Dermis microvascular lymphatic vessel endothelial cell (primary cell): ENCODE data around the gene SLC38A10. TPM values are rescaled to one million over a fixed set of nuclear protein-coding genes. Genes with fewer than 3 reads are reported as not detected.
"Not testable (repeated sequence)": the region's sequence is repeated elsewhere in the genome, so short reads cannot be mapped to it uniquely, and the experiment has no call there.

Experiments
- DNase-seq, 2 donors: peaks; one replicate each; pipeline versions ENCODE4 v3.0.0 to v3.0.0-alpha.2; 2010; ENCODE audit warnings: low read depth in 2 of 2
- total RNA-seq: library from RNA; depleted of rRNA; stranded (reverse); fragments of >200 nt; gene quantifications from 2 replicates; pipeline ENCODE4 v1.2.1, GENCODE V29; 2014

Gene SLC38A10
- total RNA-seq, 1 donor from 2014 or later = 42.2 TPM

- DNase-seq = no peak
These were observed 63.1 kb downstream of the SLC38A10 start for GRCh38 chr17:81231766-81232581.

DNA sequence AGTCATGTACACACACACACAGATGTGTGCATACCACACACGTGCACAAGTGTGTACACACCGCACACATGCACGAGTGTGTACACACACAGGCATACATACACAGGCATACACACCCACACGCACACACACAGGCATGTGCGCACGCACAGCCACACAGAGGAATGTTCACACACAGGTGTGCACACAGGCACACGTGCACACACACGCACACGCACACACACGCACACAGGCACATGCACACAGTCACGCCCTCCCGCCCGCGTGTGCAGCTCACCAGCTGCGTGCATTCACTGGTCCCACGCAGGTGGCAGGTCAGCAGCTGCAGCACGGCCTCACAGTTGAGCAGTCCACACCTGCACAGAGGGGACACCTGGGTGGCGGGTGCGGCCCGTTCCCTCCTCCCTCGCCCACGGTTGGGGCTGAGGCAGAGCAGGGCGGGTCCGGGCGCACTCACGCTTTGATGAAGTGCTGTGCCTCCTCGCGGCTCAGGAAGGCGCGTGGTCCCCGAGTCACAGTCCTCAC lies 63.9 kb downstream of the SLC38A10 start:
- DNase-seq = no peak

DNA sequence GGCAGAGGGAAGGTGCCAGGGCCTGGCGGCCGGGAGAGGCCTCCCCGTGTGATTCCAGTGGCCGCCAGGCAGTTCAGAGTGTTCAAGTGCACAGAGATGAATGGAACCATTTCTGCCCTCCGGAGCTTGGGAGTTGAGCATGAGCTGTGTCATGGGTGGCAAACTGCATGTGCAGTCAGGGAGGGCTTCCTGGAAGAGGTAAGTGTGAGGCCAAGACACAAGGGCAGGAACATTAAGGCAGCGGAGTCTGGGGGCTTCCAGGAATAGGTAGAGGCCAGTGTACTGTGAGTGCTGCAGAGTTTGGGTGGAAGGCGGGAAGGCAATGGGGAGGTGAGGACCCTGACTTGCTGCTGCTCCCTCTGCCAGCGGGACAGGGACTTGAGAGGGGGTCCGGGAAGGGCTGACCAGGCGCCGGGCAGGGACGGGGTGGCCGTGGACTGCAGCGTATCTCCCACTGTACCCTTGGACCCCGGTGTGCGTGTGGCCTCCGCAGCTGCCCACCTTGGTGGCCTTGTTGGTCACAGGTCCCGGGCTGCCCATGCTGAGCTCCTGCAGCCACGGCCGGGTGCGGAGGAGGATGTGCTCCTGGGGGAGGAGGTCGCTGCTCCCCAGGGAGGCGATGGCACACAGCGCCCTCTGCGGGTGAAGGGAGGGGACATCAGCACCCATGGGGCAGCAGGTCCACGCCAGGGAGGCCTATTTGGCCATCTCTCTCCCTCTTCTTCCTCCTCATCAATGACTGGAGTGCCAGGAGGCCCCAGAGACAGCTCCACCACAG lies 64.9 kb downstream of the SLC38A10 start:
- DNase-seq = no peak

DNA sequence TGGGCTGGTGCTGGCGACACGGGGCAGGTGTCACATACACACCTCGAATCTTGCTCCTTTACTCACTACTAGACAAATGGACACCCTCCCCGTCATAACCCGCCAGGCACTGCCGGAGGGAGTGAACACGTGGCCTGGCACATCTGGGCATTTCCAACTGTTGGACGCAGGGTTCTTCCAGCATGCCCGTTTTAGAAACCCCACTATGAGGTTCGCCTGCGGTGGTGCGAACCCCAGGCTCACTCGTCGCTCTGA lies 65.5 kb downstream of the SLC38A10 start:
- DNase-seq = no peak

- no peak for DNase-seq
These were observed 66.1 kb downstream of the SLC38A10 start for GRCh38 chr17:81228834-81229665.

DNA sequence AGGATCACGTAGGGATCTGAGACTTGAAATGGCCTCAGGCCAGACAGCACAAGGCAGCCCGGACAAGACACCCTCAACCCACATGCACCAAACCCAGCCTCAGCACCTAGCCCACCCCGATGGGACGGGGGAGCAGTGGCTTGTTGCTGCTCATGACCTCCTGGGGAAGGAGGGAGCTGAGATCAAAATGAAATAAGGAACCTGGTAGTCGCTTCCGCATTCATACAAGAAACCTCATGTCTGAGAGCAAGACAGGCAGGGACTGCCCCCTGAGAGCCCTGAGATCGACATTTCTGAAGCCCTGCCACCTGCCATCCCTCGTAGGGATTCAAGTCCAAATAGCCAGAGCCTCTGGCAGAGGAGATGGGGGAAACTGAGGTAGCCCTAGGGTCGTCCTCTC lies 66.7 kb downstream of the SLC38A10 start:
- DNase-seq = no peak

DNA sequence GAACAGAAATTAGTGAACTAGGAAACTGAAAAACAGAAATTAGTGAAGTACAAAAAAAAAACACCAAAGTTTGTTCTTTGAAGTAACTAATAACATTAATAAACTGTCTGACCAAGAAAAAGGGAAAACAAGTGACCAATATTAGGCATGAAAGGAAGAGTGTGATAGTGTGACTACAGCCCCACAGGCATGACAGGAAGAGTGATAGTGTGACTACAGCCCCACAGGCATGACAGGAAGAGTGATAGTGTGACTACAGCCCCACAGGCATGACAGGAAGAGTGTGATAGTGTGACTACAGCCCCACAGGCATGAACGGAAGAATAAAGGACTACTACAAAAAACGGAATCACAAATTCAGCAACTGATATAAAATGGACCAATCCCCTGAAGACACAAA lies 67.5 kb downstream of the SLC38A10 start:
- DNase-seq = not testable (repeated sequence)

DNA sequence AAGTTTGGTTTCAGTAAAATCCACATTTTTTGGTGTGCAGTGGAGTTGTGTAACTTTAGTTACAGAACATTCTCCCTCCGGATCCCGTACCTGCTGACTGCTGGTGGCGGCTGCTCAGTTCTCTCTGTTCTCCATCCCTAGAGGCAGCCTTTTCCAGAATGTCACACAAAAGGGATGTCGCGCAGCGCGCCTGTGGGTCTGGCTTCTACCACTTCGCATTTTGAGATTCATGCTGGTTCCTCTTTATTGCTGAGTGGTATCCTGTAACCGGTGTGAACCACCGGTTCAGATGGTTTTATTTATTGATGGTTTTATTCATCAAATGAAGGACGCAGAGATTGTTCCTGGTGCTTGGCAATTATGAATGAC lies 71.4 kb downstream of the SLC38A10 start:
- DNase-seq = no peak

- peak; percentile 94 to 99 for DNase-seq
These were observed 72.0 kb downstream of the SLC38A10 start, which contains the start of gene CEP131 for GRCh38 chr17:81222906-81223761. TSS of gene CEP131 (minus strand) at chr17:81222965. CDS start at chr17:81220056, 2,909 bp downstream.

DNA sequence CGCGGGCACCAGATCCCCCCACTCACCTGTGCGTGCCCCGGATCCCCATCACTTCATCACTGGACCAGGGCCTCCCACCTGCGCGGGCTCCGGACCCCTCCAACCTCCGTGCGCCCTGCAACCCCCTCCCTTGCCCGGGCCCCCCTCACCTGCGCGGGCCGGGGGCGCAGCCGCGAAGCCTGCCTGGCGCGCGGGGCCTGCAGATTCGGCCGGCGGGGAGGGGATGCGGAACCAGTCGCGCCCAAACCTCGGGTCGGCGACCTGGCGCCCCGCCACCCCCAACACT lies 72.5 kb downstream of the SLC38A10 start:
- no peak for DNase-seq

GRCh38 chr17:81221842-81222619 lies 73.1 kb downstream of the SLC38A10 start:
- no peak for DNase-seq

- DNase-seq = no peak
These were observed 73.7 kb downstream of the SLC38A10 start for GRCh38 chr17:81221371-81221841.

- DNase-seq = no peak
These were observed 75.5 kb downstream of the SLC38A10 start for GRCh38 chr17:81219476-81220180.

DNA sequence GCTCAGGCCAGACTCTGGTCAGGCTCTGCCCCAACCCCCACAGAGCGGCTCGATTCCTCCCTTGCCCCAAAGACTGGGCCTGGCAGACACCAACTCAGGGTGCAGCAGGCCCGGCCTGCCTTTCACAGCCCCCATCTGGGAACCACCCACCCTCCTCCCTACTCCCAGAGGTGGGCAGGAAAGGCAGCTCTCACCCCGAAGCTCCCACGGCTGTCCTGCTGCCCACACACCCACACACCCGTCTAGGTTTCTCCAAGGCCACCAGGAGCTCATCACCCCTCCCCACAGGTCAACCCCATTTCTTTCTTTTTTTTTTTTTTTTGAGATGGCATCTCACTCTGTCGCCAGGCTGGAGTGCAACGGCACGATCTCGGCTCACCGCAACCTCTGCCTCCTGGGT lies 76.1 kb downstream of the SLC38A10 start:
- DNase-seq = no peak

- no peak for DNase-seq
These were observed 76.6 kb downstream of the SLC38A10 start for GRCh38 chr17:81218459-81218858.

DNA sequence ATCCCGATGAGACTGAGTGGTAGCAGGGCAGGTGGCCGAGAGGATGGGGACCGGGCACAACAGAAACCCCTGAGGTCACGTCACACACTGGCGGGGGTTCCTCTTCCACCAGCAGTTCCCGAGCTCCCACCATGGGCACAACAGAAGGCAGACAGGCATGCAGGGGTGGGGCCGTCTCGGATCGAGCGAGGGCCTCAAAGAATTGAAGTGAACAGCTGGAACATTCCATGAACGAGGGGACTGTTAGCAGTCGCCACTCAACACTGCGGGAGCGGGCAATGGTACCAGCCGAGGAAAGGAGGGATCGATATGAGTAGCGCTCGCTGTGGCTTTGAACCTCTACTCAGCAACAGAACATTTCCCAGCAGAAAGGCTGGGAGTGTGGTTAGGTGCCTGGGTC lies 77.6 kb downstream of the SLC38A10 start:
- DNase-seq = no peak

DNA sequence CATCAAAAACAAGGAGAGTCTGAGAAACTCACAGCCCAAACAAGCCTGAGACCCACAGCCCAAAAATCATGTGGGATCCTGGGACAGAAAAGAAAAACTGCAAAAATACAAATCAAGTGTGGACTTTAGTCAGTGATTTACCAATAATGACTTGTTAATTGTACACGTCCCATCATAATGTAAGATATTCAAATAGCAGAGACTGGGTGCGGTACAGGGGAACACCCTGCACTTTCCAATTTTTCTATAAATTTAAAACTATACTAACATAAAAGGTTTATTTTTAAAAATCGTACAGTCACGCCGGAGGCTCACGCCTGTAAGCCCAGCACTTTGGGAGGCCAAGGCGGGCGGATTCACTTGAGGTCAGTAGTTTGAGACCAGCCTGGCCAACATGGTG lies 81.1 kb downstream of the SLC38A10 start:
- no peak for DNase-seq

DNA sequence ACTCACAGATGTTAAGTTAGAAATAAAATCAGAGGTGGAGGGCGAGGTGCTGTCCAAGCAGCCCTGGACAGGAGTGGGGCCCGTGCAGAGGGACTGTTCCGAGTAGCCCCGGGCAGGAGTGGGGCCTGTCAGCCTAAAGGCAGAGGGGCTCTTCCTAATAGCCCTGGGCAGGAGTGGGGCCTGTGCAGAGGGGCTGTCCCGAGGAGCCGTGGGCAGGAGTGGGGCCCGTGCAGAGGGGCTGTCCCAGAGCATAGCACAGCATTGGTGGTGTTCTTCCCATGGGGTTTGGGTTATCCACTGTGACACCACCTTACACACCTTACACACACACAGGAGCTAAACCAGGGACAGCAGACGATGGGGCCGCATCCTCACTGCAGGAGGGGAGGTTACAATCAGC lies 82.7 kb downstream of the SLC38A10 start:
- no peak for DNase-seq

DNA sequence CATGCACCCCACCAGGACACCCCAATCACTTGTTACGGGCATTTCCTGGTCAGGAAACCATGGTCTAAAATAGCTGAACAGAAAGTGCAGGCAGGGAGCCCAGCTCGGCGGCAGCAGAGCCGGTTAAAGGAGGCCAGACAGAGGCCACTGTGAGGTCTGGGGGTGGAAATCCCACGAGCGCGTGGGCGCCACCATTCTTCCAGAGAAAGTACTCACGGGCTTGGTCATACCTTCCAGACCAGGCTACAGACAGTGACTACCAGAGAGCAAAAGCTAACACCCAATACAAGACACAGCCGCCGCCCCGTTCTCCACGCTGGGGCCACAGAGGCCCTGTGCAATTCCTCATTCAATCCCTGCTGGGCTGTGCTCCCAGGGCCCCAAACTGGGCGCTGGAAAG lies 84.2 kb downstream of the SLC38A10 start:
- peak; percentile 18 to 74 for DNase-seq

DNA sequence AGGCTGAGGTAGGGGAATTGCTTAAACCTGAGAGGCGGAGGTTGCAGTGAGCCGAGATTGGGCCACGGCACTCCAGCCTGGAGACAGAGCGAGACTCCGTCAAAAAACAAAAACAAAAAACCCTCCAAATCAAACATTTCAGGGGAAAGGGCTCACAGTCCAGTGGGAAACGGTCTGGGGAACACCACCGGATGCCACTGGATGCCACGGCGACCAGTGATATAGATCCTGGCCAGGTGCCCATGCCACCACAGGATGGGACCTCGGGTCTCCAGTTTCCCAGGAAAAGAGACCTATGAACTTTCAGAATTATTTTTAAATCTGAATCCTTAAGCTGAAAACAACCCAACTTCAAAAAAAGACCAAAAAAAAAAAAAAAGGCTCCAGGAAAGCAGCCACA lies 84.6 kb downstream of the SLC38A10 start:
- peak; percentile 24 to 72 for DNase-seq
